ELR (cell line): ENCODE results near the gene ATOH8.
A peak's percentile ranks its signal among the peaks of the same experiment; 100 is the strongest.
"Not testable (repeated sequence)": the region's sequence is repeated elsewhere in the genome, so short reads cannot be mapped to it uniquely, and the experiment has no call there.

Experiments
- DNase-seq: peaks from one replicate; pipeline ENCODE4 v3.0.0-alpha.2; 2015; ENCODE audit warnings: low read depth

Gene ATOH8

GRCh38 chr2:85828725-85829124, 74.9 kb downstream of the ATOH8 start:
- DNase-seq, result no peak

- DNase-seq, result not testable (repeated sequence)
Measured at GRCh38 chr2:85829394-85829793, 75.6 kb downstream of the ATOH8 start.

- DNase-seq, result peak; percentile 33
Measured at GRCh38 chr2:85830645-85831044, 76.9 kb downstream of the ATOH8 start.

- DNase-seq, result no peak
Measured at GRCh38 chr2:85831735-85832134, 77.9 kb downstream of the ATOH8 start.

DNA sequence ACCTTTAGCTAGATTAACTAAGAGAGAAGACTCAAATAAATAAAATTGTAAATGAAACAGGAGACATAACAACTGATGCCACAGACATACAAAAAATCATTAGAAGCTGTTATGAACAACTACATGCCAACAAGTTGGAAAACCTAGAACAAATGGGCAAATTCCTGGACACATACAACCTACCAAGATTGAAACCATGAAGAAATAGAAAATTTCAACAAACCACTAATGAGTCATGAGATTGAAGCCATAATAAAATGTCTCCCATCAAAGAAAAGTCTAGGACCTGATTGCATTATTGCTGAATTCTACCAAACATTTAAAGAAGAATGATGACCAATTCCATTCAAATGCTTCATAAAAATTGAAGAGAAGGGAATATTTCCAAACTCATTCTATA, 80.7 kb downstream of the ATOH8 start:
- DNase-seq, result no peak
